ENCODE data around the gene ATP6V1E1.

- TF ChIP-seq, protein P1, sequence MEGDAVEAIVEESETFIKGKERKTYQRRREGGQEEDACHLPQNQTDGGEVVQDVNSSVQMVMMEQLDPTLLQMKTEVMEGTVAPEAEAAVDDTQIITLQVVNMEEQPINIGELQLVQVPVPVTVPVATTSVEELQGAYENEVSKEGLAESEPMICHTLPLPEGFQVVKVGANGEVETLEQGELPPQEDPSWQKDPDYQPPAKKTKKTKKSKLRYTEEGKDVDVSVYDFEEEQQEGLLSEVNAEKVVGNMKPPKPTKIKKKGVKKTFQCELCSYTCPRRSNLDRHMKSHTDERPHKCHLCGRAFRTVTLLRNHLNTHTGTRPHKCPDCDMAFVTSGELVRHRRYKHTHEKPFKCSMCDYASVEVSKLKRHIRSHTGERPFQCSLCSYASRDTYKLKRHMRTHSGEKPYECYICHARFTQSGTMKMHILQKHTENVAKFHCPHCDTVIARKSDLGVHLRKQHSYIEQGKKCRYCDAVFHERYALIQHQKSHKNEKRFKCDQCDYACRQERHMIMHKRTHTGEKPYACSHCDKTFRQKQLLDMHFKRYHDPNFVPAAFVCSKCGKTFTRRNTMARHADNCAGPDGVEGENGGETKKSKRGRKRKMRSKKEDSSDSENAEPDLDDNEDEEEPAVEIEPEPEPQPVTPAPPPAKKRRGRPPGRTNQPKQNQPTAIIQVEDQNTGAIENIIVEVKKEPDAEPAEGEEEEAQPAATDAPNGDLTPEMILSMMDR (IDR thresholded peaks at IDR 0.05), result no peak
- TF ChIP-seq POLR2A (IDR thresholded peaks at IDR 0.05) (no peak), EP300 (IDR thresholded peaks at IDR 0.05) (no peak), POLR2AphosphoS5 (IDR thresholded peaks at IDR 0.05) (no peak)
These were observed 47.5 kb downstream of the ATP6V1E1 start for GRCh38 chr22:17581056-17581455.
